Glomerular visceral epithelial cell (primary cell): ENCODE data around the gene GPX5.

ENCODE experiments used
- DNase-seq: peaks from one replicate; pipeline ENCODE4 v3.0.0-alpha.2; 2016; ENCODE audit errors: extremely low spot score

The GPX5 gene

GRCh38 chr6:28555136-28555535 is 29.5 kb downstream of the GPX5 start:
- no peak for DNase-seq

- no peak for DNase-seq
Measured at GRCh38 chr6:28558629-28559028, 32.9 kb downstream of the GPX5 start.

- DNase-seq: no peak
Measured at GRCh38 chr6:28563430-28564095, 37.9 kb downstream of the GPX5 start.

- DNase-seq: peak; percentile 93
Measured at GRCh38 chr6:28565823-28566526, 40.3 kb downstream of the GPX5 start.

- no peak for DNase-seq
Measured at GRCh38 chr6:28566527-28567252, 41.0 kb downstream of the GPX5 start.

- DNase-seq: no peak
Measured at GRCh38 chr6:28567506-28567905, 41.8 kb downstream of the GPX5 start.

GRCh38 chr6:28568515-28569108 is 42.9 kb downstream of the GPX5 start:
- no peak for DNase-seq

GRCh38 chr6:28569748-28570147 is 44.1 kb downstream of the GPX5 start:
- no peak for DNase-seq

- no peak for DNase-seq
Measured at GRCh38 chr6:28580475-28580874, 54.8 kb downstream of the GPX5 start.

GRCh38 chr6:28583463-28583862 is 57.8 kb downstream of the GPX5 start:
- DNase-seq: no peak
